GM12891 (cell line): ENCODE results near the gene WSCD1.

ENCODE experiments used
- PAX5 ChIP-seq: IDR thresholded peaks from 2 replicates; pipeline ENCODE4 v1.6.1; 2011; ENCODE audit warnings: low read length, moderate library complexity, mild to moderate bottlenecking; ENCODE audit not compliant: insufficient read depth, severe bottlenecking
- POLR2A ChIP-seq: IDR thresholded peaks from 2 replicates; pipeline ENCODE4 v1.6.1; 2011; ENCODE audit warnings: low read depth, low read length, control low read depth
- POLR2AphosphoS5 ChIP-seq: IDR thresholded peaks from 2 replicates; pipeline ENCODE4 v1.6.1; 2011; ENCODE audit warnings: low read depth, low read length, control low read depth
- TAF1 ChIP-seq: IDR thresholded peaks from 2 replicates; pipeline ENCODE4 v1.6.1; 2011; ENCODE audit warnings: low read depth, low read length, control low read depth

DNA sequence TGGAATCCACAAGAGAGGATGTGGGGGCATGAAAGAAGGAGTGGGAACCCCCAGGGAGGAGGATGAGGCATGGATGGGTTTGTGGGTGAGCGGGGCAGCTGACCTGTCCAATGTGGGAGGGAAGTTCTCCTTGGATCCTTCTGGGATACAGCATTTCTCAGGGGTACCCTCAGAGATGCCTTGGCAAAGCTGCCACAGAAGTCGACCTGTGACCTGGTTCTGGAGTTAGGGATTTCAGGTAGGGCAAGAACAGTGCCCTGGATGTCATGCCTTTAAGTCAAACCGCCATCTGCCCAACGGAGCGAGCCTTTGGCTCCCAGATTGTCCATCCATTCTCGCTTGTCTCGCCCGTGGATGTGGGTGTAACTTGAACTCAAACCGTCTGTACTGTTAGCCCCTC is 30.0 kb downstream of the WSCD1 start:
- TF ChIP-seq POLR2AphosphoS5 (no peak), TAF1 (no peak), POLR2A (no peak), PAX5 (no peak)
